HepG2 (cell line): ENCODE measurements around the gene COMMD7. TPM values are rescaled to one million over a fixed set of nuclear protein-coding genes. Genes with fewer than 3 reads are reported as not detected.

Source experiments
- AKAP8 ChIP-seq: sonication (generic); formaldehyde crosslinking; IDR thresholded peaks from 2 replicates; pipeline ENCODE4 v1.5.1; 2020; ENCODE audit warnings: mild to moderate bottlenecking, missing genetic modification reagents
- ARID5B ChIP-seq: IDR thresholded peaks from 2 replicates; pipeline ENCODE4 v1.4.0; 2020; ENCODE audit warnings: mild to moderate bottlenecking, missing genetic modification reagents
- BHLHE40 ChIP-seq: IDR thresholded peaks from 2 replicates; pipeline ENCODE4 v1.6.1; 2011; ENCODE audit warnings: low read length, improper control_type of control experiment
- HNRNPH1 ChIP-seq: fragments of 200-400 bp; formaldehyde crosslinking; optimal IDR thresholded peaks from 2 replicates; pipeline ENCODE3; 2017; ENCODE audit warnings: mild to moderate bottlenecking, low read depth, low read length
- KLF12 ChIP-seq: sonication (generic); formaldehyde crosslinking; IDR thresholded peaks from 2 replicates; pipeline ENCODE4 v1.4.0; 2020; ENCODE audit warnings: missing genetic modification reagents, borderline replicate concordance
- NFE2L1 ChIP-seq: sonication (generic); formaldehyde crosslinking; IDR thresholded peaks from 2 replicates; pipeline ENCODE4 v1.4.0; 2020; ENCODE audit warnings: missing genetic modification reagents, mild to moderate bottlenecking, borderline replicate concordance
- SP5 ChIP-seq: IDR thresholded peaks from 2 replicates; pipeline ENCODE4 v1.6.1; 2016; ENCODE audit warnings: low read depth, borderline replicate concordance
- TEAD2 ChIP-seq: sonication (generic); formaldehyde crosslinking; IDR thresholded peaks from 2 replicates; pipeline ENCODE4 v1.9.0; 2021; ENCODE audit warnings: missing genetic modification reagents
- TEAD3 ChIP-seq: optimal IDR thresholded peaks from 2 replicates; pipeline ENCODE3; 2016; ENCODE audit warnings: borderline replicate concordance
- TOE1 ChIP-seq: sonication (generic); formaldehyde crosslinking; IDR thresholded peaks from 2 replicates; pipeline ENCODE4 v1.4.0; 2020; ENCODE audit warnings: mild to moderate bottlenecking, missing genetic modification reagents
- ZEB1 ChIP-seq: IDR thresholded peaks from 2 replicates; pipeline ENCODE4 v1.6.1; 2012; ENCODE audit warnings: mild to moderate bottlenecking, low read depth, inconsistent platforms; ENCODE audit not compliant: insufficient replicate concordance
- ZMYM3 ChIP-seq: sonication (generic); formaldehyde crosslinking; IDR thresholded peaks from 2 replicates; pipeline ENCODE4 v1.5.1; 2020; ENCODE audit warnings: mild to moderate bottlenecking, missing genetic modification reagents
- ZNF296 ChIP-seq: sonication (generic); formaldehyde crosslinking; conservative IDR thresholded peaks from 2 replicates; pipeline ENCODE4 v1.5.0; 2020; ENCODE audit warnings: mild to moderate bottlenecking, missing genetic modification reagents
- ZNF362 ChIP-seq: sonication (generic); formaldehyde crosslinking; IDR thresholded peaks from 2 replicates; pipeline ENCODE4 v1.4.0; 2020; ENCODE audit warnings: missing genetic modification reagents, mild to moderate bottlenecking, borderline replicate concordance
- ZNF407 ChIP-seq: sonication (generic); formaldehyde crosslinking; IDR thresholded peaks from one replicate; pipeline ENCODE4 v1.5.1; 2020; ENCODE audit warnings: mild to moderate bottlenecking, missing genetic modification reagents; ENCODE audit errors: not compliant biosample characterization
- polyA plus RNA-seq, 8 experiments: library from polyadenylated mRNA; depleted of rRNA in 3 of 8; stranded (reverse) in 7 of 8; unstranded in 1 of 8; fragments of >200 nt; fragmentation: Illumina TruSeq in 4 of 8; extraction: Trizol in 4 of 8; gene quantifications; 2 replicates each; pipeline versions ENCODE4 v1.2.1 to v1.2.3, GENCODE V29; 2011 to 2016; ENCODE audit warnings: low read depth in 4 of 8, missing spikeins in 1 of 8, mixed read lengths in 1 of 8; ENCODE audit not compliant: insufficient read depth in 1 of 8
- total RNA-seq, 5 experiments: library from RNA; depleted of rRNA; stranded (reverse); fragments of >200 nt; fragmentation: Illumina TruSeq; extraction: Trizol; gene quantifications; 2 replicates each; pipeline ENCODE4 v1.2.3, GENCODE V29; 2016; ENCODE audit warnings: low read depth in 1 of 5

COMMD7 gene
- total and polyA plus RNA-seq, 2 of the 13 experiments (the other 11 are each of a cell fraction or from before 2014, with no cell fraction given), result 42.1 to 53.3 TPM

GRCh38 chr20:32767418-32768198 lies 24.3 kb upstream of the COMMD7 start (continued):
- TF ChIP-seq ZNF407 (CRISPR knock-in tag) (peak; percentile 32), TEAD3 (peak; percentile 75), HNRNPH1 (no peak), ZNF296 (CRISPR knock-in tag) (0 out of 2 replicates have a peak, but pooled peaks have one; percentile 16), KLF12 (CRISPR knock-in tag) (0 out of 2 replicates have a peak, but pooled peaks have one; percentile 41), TOE1 (CRISPR knock-in tag) (no peak), AKAP8 (CRISPR knock-in tag) (0 out of 2 replicates have a peak, but pooled peaks have one; percentile 47), ZMYM3 (peak; percentile 19; the same call in 1 of the 2 replicates), ZEB1 (no peak), ARID5B (CRISPR knock-in tag) (peak; percentile 56; the same call in 1 of the 2 replicates), TEAD2 (CRISPR knock-in tag) (no peak), BHLHE40 (peak; percentile 77), SP5 (peak; percentile 64; the same call in 1 of the 2 replicates), NFE2L1 (CRISPR knock-in tag) (0 out of 2 replicates have a peak, but pooled peaks have one; percentile 77), ZNF362 (CRISPR knock-in tag) (peak; percentile 81; the same call in 1 of the 2 replicates)
